Liver (tissue), 9 donors: ENCODE results near the gene C11orf68. TPM values are rescaled to one million over a fixed set of nuclear protein-coding genes. Genes with fewer than 3 reads are reported as not detected.

Experiments used
- DNase-seq: peaks from one replicate; pipeline ENCODE4 v3.0.0-alpha.2; 2017; ENCODE audit warnings: low spot score
- H3K27ac ChIP-seq, 2 donors: one replicate each; pipeline ENCODE4 v1.7.0; 2013; ENCODE audit warnings: inconsistent platforms in 2 of 2, low read length in 2 of 2, control low read depth in 1 of 2, low read depth in 1 of 2, mild to moderate bottlenecking in 1 of 2
- H3K27me3 ChIP-seq, 4 donors: one replicate each; pipeline versions ENCODE4 v1.6.1 to v1.7.0; 2013; ENCODE audit warnings: low read length in 3 of 4, inconsistent platforms in 1 of 4, mild to moderate bottlenecking in 1 of 4, moderate library complexity in 1 of 4; ENCODE audit not compliant: control insufficient read depth in 4 of 4, insufficient read depth in 4 of 4
- H3K36me3 ChIP-seq, 4 donors: one replicate each; pipeline versions ENCODE4 v1.6.1 to v1.7.0; 2013; ENCODE audit warnings: low read length in 3 of 4, mild to moderate bottlenecking in 3 of 4, low read depth in 1 of 4, moderate library complexity in 1 of 4; ENCODE audit not compliant: control insufficient read depth in 4 of 4, insufficient read depth in 3 of 4
- H3K4me1 ChIP-seq, 4 donors: one replicate each; pipeline versions ENCODE4 v1.6.1 to v1.7.0; 2013; ENCODE audit warnings: low read length in 3 of 4, mild to moderate bottlenecking in 3 of 4, moderate library complexity in 1 of 4; ENCODE audit not compliant: control insufficient read depth in 4 of 4, insufficient read depth in 4 of 4
- H3K4me3 ChIP-seq, 3 donors: one replicate each; pipeline versions ENCODE4 v1.6.1 to v1.7.0; 2013; ENCODE audit warnings: low read length in 3 of 3, control low read depth in 1 of 3, low read depth in 1 of 3, mild to moderate bottlenecking in 1 of 3
- H3K9ac ChIP-seq, 2 donors: one replicate each; pipeline ENCODE4 v1.7.0; 2013; ENCODE audit warnings: low read length in 2 of 2, mild to moderate bottlenecking in 2 of 2, moderate library complexity in 2 of 2, control low read depth in 1 of 2, low read depth in 1 of 2
- H3K9me3 ChIP-seq, 4 donors: one replicate each; pipeline versions ENCODE4 v1.6.1 to v1.7.0; 2013; ENCODE audit warnings: low read length in 3 of 4; ENCODE audit not compliant: control insufficient read depth in 4 of 4
- ATF3 ChIP-seq: IDR thresholded peaks from 2 replicates; pipeline ENCODE4 v1.6.1; 2016; ENCODE audit warnings: antibody characterized with exemption
- CTCF ChIP-seq: fragments of 150-350 bp; IDR thresholded peaks from 2 replicates; pipeline ENCODE4 v1.5.1; 2017; ENCODE audit warnings: improper control_type of control experiment, low read depth, low read length; ENCODE audit not compliant: missing input control
- EGR1 ChIP-seq, 2 donors: IDR thresholded peaks; 2 replicates each; pipeline ENCODE4 v1.6.1; 2016 to 2018; ENCODE audit warnings: antibody characterized with exemption in 2 of 2, low read depth in 2 of 2
- FOXA1 ChIP-seq: IDR thresholded peaks from 2 replicates; pipeline ENCODE4 v1.6.1; 2016; ENCODE audit warnings: antibody characterized with exemption
- FOXA2 ChIP-seq: IDR thresholded peaks from 2 replicates; pipeline ENCODE4 v1.6.1; 2016; ENCODE audit warnings: antibody characterized with exemption
- GABPA ChIP-seq, 2 donors: IDR thresholded peaks in 1 of 2; conservative IDR thresholded peaks in 1 of 2; 2 replicates each; pipeline ENCODE4 v1.6.1; 2016; ENCODE audit warnings: antibody characterized with exemption in 2 of 2, mild to moderate bottlenecking in 1 of 2, moderate library complexity in 1 of 2
- HNF4A ChIP-seq, 2 donors: conservative IDR thresholded peaks; 2 replicates each; pipeline ENCODE4 v1.6.1; 2016; ENCODE audit warnings: antibody characterized with exemption in 2 of 2, mild to moderate bottlenecking in 2 of 2
- HNF4G ChIP-seq: IDR thresholded peaks from 2 replicates; pipeline ENCODE4 v1.6.1; 2016; ENCODE audit warnings: antibody characterized with exemption
- JUND ChIP-seq, 2 donors: IDR thresholded peaks; 2 replicates each; pipeline ENCODE4 v1.6.1; 2016; ENCODE audit warnings: antibody characterized with exemption in 2 of 2
- MAX ChIP-seq: IDR thresholded peaks from 2 replicates; pipeline ENCODE4 v1.6.1; 2016; ENCODE audit warnings: antibody characterized with exemption
- NR2F2 ChIP-seq: IDR thresholded peaks from 2 replicates; pipeline ENCODE4 v1.6.1; 2016; ENCODE audit warnings: antibody characterized with exemption
- RAD21 ChIP-seq, 2 donors: IDR thresholded peaks; 2 replicates each; pipeline ENCODE4 v1.6.1; 2016; ENCODE audit warnings: antibody characterized with exemption in 2 of 2, mild to moderate bottlenecking in 2 of 2
- REST ChIP-seq: IDR thresholded peaks from 2 replicates; pipeline ENCODE4 v1.6.1; 2016; ENCODE audit warnings: antibody characterized with exemption, mild to moderate bottlenecking
- RXRA ChIP-seq, 2 donors: IDR thresholded peaks; 2 replicates each; pipeline ENCODE4 v1.6.1; 2017 to 2018; ENCODE audit warnings: antibody characterized with exemption in 2 of 2, mild to moderate bottlenecking in 1 of 2
- SP1 ChIP-seq: IDR thresholded peaks from 2 replicates; pipeline ENCODE4 v1.6.1; 2018; ENCODE audit warnings: antibody characterized with exemption, mild to moderate bottlenecking
- TAF1 ChIP-seq: conservative IDR thresholded peaks from 2 replicates; pipeline ENCODE4 v1.6.1; 2016; ENCODE audit warnings: antibody characterized with exemption, mild to moderate bottlenecking
- YY1 ChIP-seq: IDR thresholded peaks from 2 replicates; pipeline ENCODE4 v1.6.1; 2016; ENCODE audit warnings: antibody characterized with exemption, mild to moderate bottlenecking
- ZBTB33 ChIP-seq: IDR thresholded peaks from 2 replicates; pipeline ENCODE4 v1.6.1; 2016; ENCODE audit warnings: antibody characterized with exemption
- WGBS: extraction: QIAGEN DNeasy Blood & Tissue Kit; methylation state at CpG from one replicate; pipeline ENCODE4 v1.1.7; 2013; 5-methylcytosine and 5-hydroxymethylcytosine counted together
- polyA plus RNA-seq, 2 donors: library from polyadenylated mRNA; stranded (reverse) in 1 of 2; unstranded in 1 of 2; fragments of 200-250 nt in 1 of 2; fragments of >200 nt in 1 of 2; fragmentation: Nextera tagmentation in 1 of 2; extraction: Ambion mirVana in 1 of 2; gene quantifications; one replicate each; pipeline versions ENCODE4 v1.2.1 to v1.2.3, GENCODE V29; 2013 to 2015
- total RNA-seq, 2 donors: library from RNA; depleted of rRNA; stranded (reverse); fragments of >200 nt; gene quantifications; one replicate each; pipeline ENCODE4 v1.2.3, GENCODE V29; 2014
- donor health status: healthy.
- donor health status: healthy.
- donor health status: healthy.
- donor health status: healthy.
- donor health status: healthy.

C11orf68 gene
- total and polyA plus RNA-seq, 4 donors, result 4.4 to 15.4 (median 11.2) TPM

GRCh38 chr11:65873318-65874156 is 45.3 kb downstream of the C11orf68 start:
- Histone ChIP-seq H3K4me1 (peaks cover 0 to 20% (median 6%) of the 10 kb centered on the region in 4 donors), H3K4me3 (peak overlapping the region; percentile 4 to 41 (median 41)), H3K9me3 (no peaks in the 10 kb centered on the region)

More at GRCh38 chr11:65873318-65874156, 45.3 kb downstream of the C11orf68 start:
- Histone ChIP-seq H3K9ac (peak overlapping the region in 1 of 2 donors; percentile 56), H3K36me3 (no peaks in the 10 kb centered on the region), H3K27ac (peak overlapping the region; percentile 55 to 61), H3K27me3 (no peaks in the 10 kb centered on the region)
- 8% methylated on average over 54 of the region's 54 CpGs for WGBS
- TF ChIP-seq TAF1, result no peak
- TF ChIP-seq NR2F2, result peak; percentile 52
- TF ChIP-seq JUND (IDR thresholded peaks at IDR 0.05), result no peak
- TF ChIP-seq RXRA (IDR thresholded peaks at IDR 0.05), result peak; percentile 52 to 71
- no peak for TF ChIP-seq CTCF
- no peak for TF ChIP-seq FOXA2
- no peak for TF ChIP-seq RAD21 (IDR thresholded peaks at IDR 0.05)
- peak; percentile 86 for TF ChIP-seq SP1
- peak; percentile 33 for TF ChIP-seq YY1
- TF ChIP-seq EGR1 (IDR thresholded peaks at IDR 0.05; ENCODE audit: low read depth in 2 of 2), result peak; percentile 48 to 49
- no peak for TF ChIP-seq MAX
- no peak for TF ChIP-seq ATF3
- no peak for TF ChIP-seq FOXA1
- peak; percentile 18 for TF ChIP-seq REST
- no peak for TF ChIP-seq HNF4A (conservative IDR thresholded peaks at IDR 0.05)
- peak in 1 of 2 donors; percentile 84 for TF ChIP-seq GABPA (IDR thresholded peaks at IDR 0.05 in 1 of 2, conservative IDR thresholded peaks at IDR 0.05 in 1 of 2)
- TF ChIP-seq HNF4G, result no peak
- no peak for TF ChIP-seq ZBTB33
- peak; percentile 98 for DNase-seq
